ENCODE measurements around the gene ARAP2. TPM values are rescaled to one million over a fixed set of nuclear protein-coding genes. Genes with fewer than 3 reads are reported as not detected.

ARAP2 gene
- total RNA-seq, 1 donor from 2014 or later: 40.1 TPM

- Mint-ChIP-seq H3K9me3 (no peaks in the 10 kb centered on the region), H3K27ac (no peak overlapping the region), H3K36me3 (ENCODE audit: low read depth) (peaks cover 32% of the 10 kb centered on the region), H3K27me3 (ENCODE audit: insufficient read depth) (no peaks in the 10 kb centered on the region), H3K4me1 (ENCODE audit: low read depth) (no peaks in the 10 kb centered on the region), H3K4me3 (no peak overlapping the region)
- intact Hi-C loops (cut with micrococcal nuclease): no loop called here
- DNase-seq (ENCODE audit: low spot score): no peak
Measured at GRCh38 chr4:36115312-36115711, 129.0 kb downstream of the ARAP2 start.

- Mint-ChIP-seq H3K4me3 (no peak overlapping the region), H3K9me3 (no peaks in the 10 kb centered on the region), H3K4me1 (ENCODE audit: low read depth) (no peaks in the 10 kb centered on the region), H3K27me3 (ENCODE audit: insufficient read depth) (no peaks in the 10 kb centered on the region), H3K27ac (no peak overlapping the region), H3K36me3 (ENCODE audit: low read depth) (peaks cover 20% of the 10 kb centered on the region)
- intact Hi-C loops (cut with micrococcal nuclease): no loop called here
- DNase-seq (ENCODE audit: low spot score): no peak
Measured at GRCh38 chr4:36111172-36111571, 133.1 kb downstream of the ARAP2 start.

- Mint-ChIP-seq H3K9me3 (no peaks in the 10 kb centered on the region), H3K4me3 (no peak overlapping the region), H3K27me3 (ENCODE audit: insufficient read depth) (no peaks in the 10 kb centered on the region), H3K4me1 (ENCODE audit: low read depth) (no peaks in the 10 kb centered on the region), H3K27ac (no peak overlapping the region), H3K36me3 (ENCODE audit: low read depth) (peaks cover 35% of the 10 kb centered on the region)
- intact Hi-C loops (cut with micrococcal nuclease): no loop called here
- DNase-seq (ENCODE audit: low spot score): no peak
Measured at GRCh38 chr4:36099509-36099908, 144.8 kb downstream of the ARAP2 start.

- H3K4me3 Mint-ChIP-seq: no peak overlapping the region
Measured at GRCh38 chr4:36094995-36095394, 149.3 kb downstream of the ARAP2 start.

GRCh38 chr4:36091997-36092396, 152.3 kb downstream of the ARAP2 start:
- no peaks in the 10 kb centered on the region for H3K27me3 Mint-ChIP-seq (ENCODE audit: insufficient read depth)
- no peak overlapping the region for H3K27ac Mint-ChIP-seq
- no peak for DNase-seq (ENCODE audit: low spot score)
- H3K36me3 Mint-ChIP-seq (ENCODE audit: low read depth): peaks cover 18% of the 10 kb centered on the region
- intact Hi-C loops (cut with micrococcal nuclease): no loop called here
- H3K4me1 Mint-ChIP-seq (ENCODE audit: low read depth): no peaks in the 10 kb centered on the region
- no peaks in the 10 kb centered on the region for H3K9me3 Mint-ChIP-seq
- H3K4me3 Mint-ChIP-seq: no peak overlapping the region

More at GRCh38 chr4:36094995-36095394, 149.3 kb downstream of the ARAP2 start:
- Mint-ChIP-seq H3K27ac (no peak overlapping the region), H3K4me1 (ENCODE audit: low read depth) (no peaks in the 10 kb centered on the region), H3K36me3 (ENCODE audit: low read depth) (peaks cover 26% of the 10 kb centered on the region), H3K27me3 (ENCODE audit: insufficient read depth) (no peaks in the 10 kb centered on the region), H3K9me3 (no peaks in the 10 kb centered on the region)
- intact Hi-C loops (cut with micrococcal nuclease): no loop called here
- DNase-seq (ENCODE audit: low spot score): no peak

- peaks cover 11% of the 10 kb centered on the region for H3K4me1 Mint-ChIP-seq (ENCODE audit: low read depth)
- no peaks in the 10 kb centered on the region for H3K9me3 Mint-ChIP-seq
- DNase-seq (ENCODE audit: low spot score): no peak
- no peak overlapping the region for H3K27ac Mint-ChIP-seq
- no peak overlapping the region for H3K4me3 Mint-ChIP-seq
- no peaks in the 10 kb centered on the region for H3K27me3 Mint-ChIP-seq (ENCODE audit: insufficient read depth)
- intact Hi-C loops (cut with micrococcal nuclease): no loop called here
- H3K36me3 Mint-ChIP-seq (ENCODE audit: low read depth): peaks cover 21% of the 10 kb centered on the region
Measured at GRCh38 chr4:36088542-36088941, 155.8 kb downstream of the ARAP2 start.

- peaks cover 11% of the 10 kb centered on the region for H3K4me1 Mint-ChIP-seq (ENCODE audit: low read depth)
- no peaks in the 10 kb centered on the region for H3K27me3 Mint-ChIP-seq (ENCODE audit: insufficient read depth)
- H3K4me3 Mint-ChIP-seq: no peak overlapping the region
- H3K36me3 Mint-ChIP-seq (ENCODE audit: low read depth): peaks cover 17% of the 10 kb centered on the region
- intact Hi-C loops (cut with micrococcal nuclease): no loop called here
- H3K9me3 Mint-ChIP-seq: no peaks in the 10 kb centered on the region
- H3K27ac Mint-ChIP-seq: no peak overlapping the region
- DNase-seq (ENCODE audit: low spot score): no peak
Measured at GRCh38 chr4:36086261-36086786, 158.0 kb downstream of the ARAP2 start.

- no peaks in the 10 kb centered on the region for H3K27me3 Mint-ChIP-seq (ENCODE audit: insufficient read depth)
Measured at GRCh38 chr4:36082817-36083216, 161.5 kb downstream of the ARAP2 start.

GRCh38 chr4:36081185-36081584, 163.1 kb downstream of the ARAP2 start:
- Mint-ChIP-seq H3K27ac (no peak overlapping the region), H3K4me3 (no peak overlapping the region), H3K27me3 (ENCODE audit: insufficient read depth) (no peaks in the 10 kb centered on the region), H3K9me3 (no peaks in the 10 kb centered on the region), H3K4me1 (ENCODE audit: low read depth) (peaks cover 3% of the 10 kb centered on the region), H3K36me3 (ENCODE audit: low read depth) (peaks cover 11% of the 10 kb centered on the region)
- intact Hi-C loops (cut with micrococcal nuclease): loop anchor here (2.0 to 5.0 kb wide), 5 partner anchors 131 to 311 kb away; partner anchors contain the start of gene ARAP2
- DNase-seq (ENCODE audit: low spot score): no peak

More at GRCh38 chr4:36082817-36083216, 161.5 kb downstream of the ARAP2 start:
- intact Hi-C loops (cut with micrococcal nuclease): loop anchor here (5.0 kb wide), 3 partner anchors 129 to 309 kb away; partner anchors contain the start of gene ARAP2
- peaks cover 11% of the 10 kb centered on the region for H3K36me3 Mint-ChIP-seq (ENCODE audit: low read depth)
- H3K9me3 Mint-ChIP-seq: no peaks in the 10 kb centered on the region
- H3K4me1 Mint-ChIP-seq (ENCODE audit: low read depth): peaks cover 11% of the 10 kb centered on the region
- H3K27ac Mint-ChIP-seq: no peak overlapping the region
- H3K4me3 Mint-ChIP-seq: no peak overlapping the region
- DNase-seq (ENCODE audit: low spot score): no peak

GRCh38 chr4:36079666-36080065, 164.6 kb downstream of the ARAP2 start:
- Mint-ChIP-seq H3K36me3 (ENCODE audit: low read depth) (peaks cover 6% of the 10 kb centered on the region), H3K9me3 (no peaks in the 10 kb centered on the region), H3K27ac (no peak overlapping the region), H3K4me3 (no peak overlapping the region), H3K27me3 (ENCODE audit: insufficient read depth) (no peaks in the 10 kb centered on the region), H3K4me1 (ENCODE audit: low read depth) (no peaks in the 10 kb centered on the region)
- DNase-seq (ENCODE audit: low spot score): no peak
- intact Hi-C loops (cut with micrococcal nuclease): loop anchor here (2.0 to 5.0 kb wide), 5 partner anchors 133 to 313 kb away; partner anchors contain the start of gene ARAP2

- Mint-ChIP-seq H3K9me3 (no peaks in the 10 kb centered on the region), H3K27me3 (ENCODE audit: insufficient read depth) (no peaks in the 10 kb centered on the region), H3K4me3 (no peak overlapping the region), H3K36me3 (ENCODE audit: low read depth) (peaks cover 11% of the 10 kb centered on the region), H3K4me1 (ENCODE audit: low read depth) (no peaks in the 10 kb centered on the region), H3K27ac (no peak overlapping the region)
- intact Hi-C loops (cut with micrococcal nuclease): no loop called here
- no peak for DNase-seq (ENCODE audit: low spot score)
Measured at GRCh38 chr4:36078319-36078718, 166.0 kb downstream of the ARAP2 start.

GRCh38 chr4:36072529-36072928, 171.8 kb downstream of the ARAP2 start:
- Mint-ChIP-seq H3K9me3 (no peaks in the 10 kb centered on the region), H3K27me3 (ENCODE audit: insufficient read depth) (no peaks in the 10 kb centered on the region), H3K4me3 (no peak overlapping the region), H3K4me1 (ENCODE audit: low read depth) (peaks cover 9% of the 10 kb centered on the region), H3K36me3 (ENCODE audit: low read depth) (peaks cover 39% of the 10 kb centered on the region), H3K27ac (no peak overlapping the region)
- no peak for DNase-seq (ENCODE audit: low spot score)
- intact Hi-C loops (cut with micrococcal nuclease): no loop called here

GRCh38 chr4:36067116-36067515, 177.2 kb downstream of the ARAP2 start:
- no peaks in the 10 kb centered on the region for H3K27me3 Mint-ChIP-seq (ENCODE audit: insufficient read depth)
- no peak for DNase-seq (ENCODE audit: low spot score)

More at GRCh38 chr4:36067116-36067515, 177.2 kb downstream of the ARAP2 start:
- Mint-ChIP-seq H3K4me3 (no peak overlapping the region), H3K4me1 (ENCODE audit: low read depth) (no peaks in the 10 kb centered on the region), H3K27ac (no peak overlapping the region), H3K36me3 (ENCODE audit: low read depth) (peaks cover 38% of the 10 kb centered on the region), H3K9me3 (no peaks in the 10 kb centered on the region)
- intact Hi-C loops (cut with micrococcal nuclease): no loop called here

All from activated T-helper 1 cell treated with anti-CD3 and anti-CD28 coated beads, Interleukin-12 subunit alpha, Interleukin-12 subunit beta, Interleukin-2, Interleukin-4 antibody, amounts not matched to agents 30 ng/mL and 10 ng/mL and 1 ng/mL, durations not matched to agents 14 hours and 24 hours and 36 hours (primary cell).